Activated T-helper 2 cell treated with anti-CD3 and anti-CD28 coated beads, Interferon-gamma antibody, Interleukin-2, Interleukin-4, amounts not matched to agents 10 μg/mL and 5 μg/mL and 100 μg/mL, durations not matched to agents 14 hours and 24 hours and 36 hours (primary cell): ENCODE data around the gene ZNF74. TPM values are rescaled to one million over a fixed set of nuclear protein-coding genes. Genes with fewer than 3 reads are reported as not detected.
A peak's percentile ranks its signal among the peaks of the same experiment; 100 is the strongest.
"Not testable (repeated sequence)": the region's sequence is repeated elsewhere in the genome, so short reads cannot be mapped to it uniquely, and the experiment has no call there.

Experiments used
- DNase-seq: peaks from one replicate; pipeline ENCODE4 v3.0.0; 2021; ENCODE audit warnings: low spot score
- H3K27ac Mint-ChIP-seq: one replicate; pipeline ENCODE4 v1.8.0; 2021; ENCODE audit warnings: mixed read lengths
- H3K27me3 Mint-ChIP-seq: one replicate; pipeline ENCODE4 v1.8.0; 2021; ENCODE audit warnings: low read depth, mixed read lengths
- H3K36me3 Mint-ChIP-seq: one replicate; pipeline ENCODE4 v1.8.0; 2021; ENCODE audit warnings: low read depth, mixed read lengths
- H3K4me1 Mint-ChIP-seq: one replicate; pipeline ENCODE4 v1.8.0; 2021; ENCODE audit warnings: low read depth, mixed read lengths
- H3K4me3 Mint-ChIP-seq: one replicate; pipeline ENCODE4 v1.8.0; 2021; ENCODE audit warnings: low read depth, mild to moderate bottlenecking, moderate library complexity, mixed read lengths
- H3K9me3 Mint-ChIP-seq: one replicate; pipeline ENCODE4 v1.8.0; 2021; ENCODE audit warnings: mixed read lengths
- intact Hi-C: fragments of 100-400 bp; cut with micrococcal nuclease; formaldehyde crosslinking; loops from one replicate; pipeline ENCODE4 v1.15.1; 2023
- total RNA-seq: library from RNA; stranded (reverse); gene quantifications from 2 replicates; pipeline ENCODE4 v1.2.3, GENCODE V29; 2022

ZNF74 gene
- total RNA-seq = 13.2 and 14.4 TPM in 2 replicates

DNA sequence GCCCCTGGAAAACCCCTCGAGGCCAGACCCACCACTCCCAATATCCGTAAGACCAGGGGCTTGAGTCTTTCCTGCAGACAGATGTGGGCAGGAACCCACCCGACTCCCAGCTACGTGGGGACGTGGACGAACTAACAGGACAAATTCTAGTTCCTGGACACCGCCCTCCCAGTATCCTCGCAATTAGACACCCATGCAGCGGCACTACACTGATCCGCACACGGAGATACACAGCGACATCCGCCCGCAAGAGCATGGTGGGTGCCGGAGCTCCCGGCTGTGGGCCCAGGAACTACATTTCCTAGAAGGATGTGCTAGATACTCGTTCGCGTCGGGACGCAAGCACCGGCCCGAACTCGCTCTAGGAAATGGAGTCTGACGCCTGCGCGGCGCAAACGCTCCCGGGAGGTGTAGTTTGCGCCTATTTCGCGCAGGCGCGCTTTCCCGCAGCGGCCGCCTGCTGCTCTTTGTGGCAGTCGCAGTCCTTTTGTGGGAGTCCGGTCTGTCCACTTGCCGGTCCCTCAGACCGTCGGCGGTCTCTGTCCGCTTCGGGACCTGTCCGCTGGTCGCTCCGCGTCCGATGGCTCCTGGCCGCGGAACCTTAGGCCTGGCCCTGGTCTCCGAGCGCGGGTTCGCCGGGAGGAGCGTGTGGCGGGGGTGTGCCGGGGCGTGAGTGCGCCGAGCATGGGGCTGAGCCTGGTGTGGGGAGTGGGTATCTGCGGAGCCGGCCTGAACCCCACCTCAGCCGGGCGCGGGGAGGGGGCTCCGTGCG lies at the start of gene ZNF74:
ZNF74 (plus strand) TSS at position 447 of the 772 bp plus-strand sequence. CDS start 478 bp downstream, outside the sequence.
- Mint-ChIP-seq H3K27ac (peak within 1 kb of the TSS; percentile 87), H3K27me3 (no peaks in the 10 kb centered on the region), H3K4me3 (peak within 1 kb of the TSS; percentile 86), H3K36me3 (peaks cover 9% of the 10 kb centered on the region), H3K9me3 (no peaks in the 10 kb centered on the region), H3K4me1 (peaks cover 19% of the 10 kb centered on the region)
- peak; percentile 81 for DNase-seq
- intact Hi-C loops = no loop called here

DNA sequence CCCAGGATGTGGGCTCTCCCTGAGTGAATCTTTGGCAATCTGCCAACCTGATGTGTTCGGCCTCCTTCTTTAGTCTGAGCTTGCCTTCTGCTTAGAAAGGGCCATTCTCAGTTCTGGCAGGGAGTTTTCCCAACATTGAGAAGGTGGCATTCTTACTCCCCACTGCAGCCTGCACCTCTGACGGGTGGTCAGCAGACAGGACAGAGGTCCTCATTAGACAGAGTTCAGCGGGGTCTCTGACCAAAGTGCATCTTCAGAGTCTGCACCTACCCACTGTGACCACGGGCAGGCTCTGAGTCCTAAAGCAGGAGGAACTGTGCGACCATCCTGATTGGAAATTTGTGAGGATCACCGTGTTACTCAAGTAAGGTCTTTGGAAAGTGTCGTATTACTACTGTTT lies 47.4 kb upstream of the ZNF74 start:
- H3K4me3 Mint-ChIP-seq, DNase-seq, H3K36me3 Mint-ChIP-seq, H3K27ac Mint-ChIP-seq, intact Hi-C loops, H3K9me3 Mint-ChIP-seq, H3K27me3 Mint-ChIP-seq, H3K4me1 Mint-ChIP-seq: not testable (repeated sequence)

DNA sequence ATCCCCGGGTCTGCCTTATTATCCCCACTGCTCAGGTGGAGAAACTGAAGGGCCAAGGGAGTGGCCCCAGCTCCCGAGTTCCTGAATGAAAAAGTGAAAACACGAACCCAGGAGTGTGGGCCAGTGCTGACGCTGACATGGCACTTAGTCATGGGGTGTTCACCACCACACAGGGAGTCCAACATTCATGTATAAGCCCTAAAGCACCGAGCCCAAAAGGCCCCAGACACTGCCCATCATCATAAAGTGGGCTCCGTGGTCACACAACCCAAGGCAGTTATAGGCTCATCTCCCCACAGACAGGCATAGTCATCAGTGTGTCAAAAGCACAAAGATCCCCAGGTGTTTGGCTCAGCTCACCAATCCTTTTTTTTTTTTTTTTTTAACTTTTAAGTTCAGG lies 41.4 kb upstream of the ZNF74 start:
- H3K27me3 Mint-ChIP-seq, DNase-seq, intact Hi-C loops: not testable (repeated sequence)

DNA sequence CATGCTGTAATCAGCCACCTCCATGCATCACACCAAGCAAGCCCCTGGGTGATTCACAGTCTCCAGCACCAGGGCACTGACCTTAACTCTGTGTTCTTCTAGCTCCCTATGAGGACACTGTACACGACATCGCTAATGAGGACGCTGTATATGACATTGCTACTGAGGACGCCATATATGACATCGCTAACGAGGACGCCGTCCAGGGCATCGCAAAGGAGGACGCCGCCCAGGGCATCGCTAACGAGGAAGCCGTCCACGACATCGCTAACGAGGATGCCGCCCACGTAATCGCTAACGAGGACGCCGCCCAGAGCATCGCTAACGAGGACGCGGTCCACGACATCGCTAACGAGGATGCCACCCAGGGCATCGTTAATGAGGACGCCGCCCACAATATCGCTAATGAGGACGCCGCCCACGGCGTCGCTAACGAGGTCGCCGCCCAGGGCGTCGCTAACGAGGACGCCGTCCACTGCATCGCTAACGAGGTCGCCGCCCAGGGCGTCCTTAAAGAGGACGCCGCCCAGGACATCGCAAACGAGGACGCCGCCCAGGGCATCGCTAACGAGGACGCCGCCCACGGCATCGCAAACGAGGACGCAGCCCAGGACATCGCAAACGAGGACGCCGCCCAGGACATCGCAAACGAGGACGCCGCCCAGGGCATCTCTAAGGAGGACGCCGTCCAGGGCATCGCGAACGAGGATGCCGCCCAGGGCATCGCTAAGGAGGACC lies 39.5 kb upstream of the ZNF74 start:
- Mint-ChIP-seq H3K4me3 (no peak overlapping the region), H3K9me3 (no peaks in the 10 kb centered on the region), H3K4me1 (no peaks in the 10 kb centered on the region), H3K27ac (no peak overlapping the region), H3K27me3 (no peaks in the 10 kb centered on the region), H3K36me3 (no peaks in the 10 kb centered on the region)
- no peak for DNase-seq
- intact Hi-C loops = no loop called here

More for the DNA sequence above, 41.4 kb upstream of the ZNF74 start:
- not testable (repeated sequence) for H3K9me3 Mint-ChIP-seq, H3K36me3 Mint-ChIP-seq, H3K27ac Mint-ChIP-seq, H3K4me1 Mint-ChIP-seq, H3K4me3 Mint-ChIP-seq

DNA sequence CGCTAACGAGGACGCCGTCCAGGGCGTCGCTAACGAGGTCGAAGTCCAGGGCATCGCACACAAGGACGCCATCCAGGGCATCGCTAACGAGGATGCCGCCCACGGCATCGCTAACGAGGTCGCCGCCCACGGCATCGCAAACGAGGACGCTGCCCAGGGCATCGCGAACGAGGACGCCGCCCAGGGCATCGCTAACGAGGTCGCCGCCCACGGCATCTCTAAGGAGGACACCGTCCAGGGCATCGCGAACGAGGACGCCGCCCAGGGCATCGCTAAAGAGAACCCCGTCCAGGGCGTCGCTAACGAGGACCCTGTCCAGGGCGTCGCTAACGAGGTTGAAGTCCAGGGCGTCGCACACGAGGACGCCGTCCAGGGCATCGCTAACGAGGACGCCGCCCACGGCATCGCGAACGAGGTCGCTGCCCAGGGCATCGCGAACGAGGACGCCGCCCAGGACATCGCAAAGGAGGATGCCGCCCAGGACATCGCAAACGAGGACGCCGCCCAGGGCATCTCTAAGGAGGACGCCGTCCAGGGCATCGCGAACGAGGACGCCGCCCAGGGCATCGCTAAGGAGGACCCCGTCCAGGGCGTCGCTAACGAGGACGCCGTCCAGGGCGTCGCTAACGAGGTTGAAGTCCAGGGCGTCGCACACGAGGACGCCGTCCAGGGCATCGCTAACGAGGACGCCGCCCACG lies 37.9 kb upstream of the ZNF74 start:
- H3K27me3 Mint-ChIP-seq, intact Hi-C loops, H3K27ac Mint-ChIP-seq, DNase-seq, H3K4me1 Mint-ChIP-seq, H3K36me3 Mint-ChIP-seq, H3K9me3 Mint-ChIP-seq, H3K4me3 Mint-ChIP-seq: not testable (repeated sequence)

DNA sequence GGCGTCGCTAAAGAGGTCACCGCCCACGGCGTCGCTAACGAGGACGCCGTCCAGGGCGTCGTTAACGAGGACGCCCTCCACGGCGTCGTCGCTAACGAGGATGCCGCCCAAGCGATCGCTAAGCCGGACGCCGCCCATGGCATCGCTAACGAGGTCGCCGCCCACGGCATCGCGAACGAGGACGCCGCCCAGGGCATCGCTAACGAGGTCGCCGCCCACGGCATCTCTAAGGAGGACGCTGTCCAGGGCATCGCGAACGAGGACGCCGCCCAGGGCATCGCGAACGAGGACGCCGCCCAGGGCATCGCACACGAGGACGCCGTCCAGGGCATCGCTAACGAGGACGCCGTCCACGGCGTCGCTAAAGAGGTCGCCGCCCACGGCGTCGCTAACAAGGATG lies 37.0 kb upstream of the ZNF74 start:
- H3K36me3 Mint-ChIP-seq, H3K27me3 Mint-ChIP-seq, H3K4me3 Mint-ChIP-seq, H3K27ac Mint-ChIP-seq, intact Hi-C loops, H3K4me1 Mint-ChIP-seq, H3K9me3 Mint-ChIP-seq, DNase-seq: not testable (repeated sequence)

DNA sequence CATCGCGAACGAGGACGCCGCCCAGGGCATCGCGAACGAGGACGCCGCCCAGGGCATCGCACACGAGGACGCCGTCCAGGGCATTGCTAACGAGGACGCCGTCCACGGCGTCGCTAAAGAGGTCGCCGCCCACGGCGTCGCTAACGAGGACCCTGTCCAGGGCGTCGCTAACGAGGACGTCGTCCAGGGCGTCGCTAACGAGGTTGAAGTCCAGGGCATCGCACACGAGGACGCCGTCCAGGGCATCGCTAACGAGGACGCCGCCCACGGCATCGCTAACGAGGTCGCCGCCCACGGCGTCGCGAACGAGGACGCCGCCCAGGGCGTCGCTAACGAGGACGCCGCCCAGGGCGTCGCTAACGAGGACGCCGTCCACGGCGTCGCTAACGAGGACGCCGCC lies 36.0 kb upstream of the ZNF74 start:
- H3K27me3 Mint-ChIP-seq, H3K4me1 Mint-ChIP-seq, DNase-seq, H3K9me3 Mint-ChIP-seq, H3K4me3 Mint-ChIP-seq, intact Hi-C loops, H3K36me3 Mint-ChIP-seq, H3K27ac Mint-ChIP-seq: not testable (repeated sequence)

DNA sequence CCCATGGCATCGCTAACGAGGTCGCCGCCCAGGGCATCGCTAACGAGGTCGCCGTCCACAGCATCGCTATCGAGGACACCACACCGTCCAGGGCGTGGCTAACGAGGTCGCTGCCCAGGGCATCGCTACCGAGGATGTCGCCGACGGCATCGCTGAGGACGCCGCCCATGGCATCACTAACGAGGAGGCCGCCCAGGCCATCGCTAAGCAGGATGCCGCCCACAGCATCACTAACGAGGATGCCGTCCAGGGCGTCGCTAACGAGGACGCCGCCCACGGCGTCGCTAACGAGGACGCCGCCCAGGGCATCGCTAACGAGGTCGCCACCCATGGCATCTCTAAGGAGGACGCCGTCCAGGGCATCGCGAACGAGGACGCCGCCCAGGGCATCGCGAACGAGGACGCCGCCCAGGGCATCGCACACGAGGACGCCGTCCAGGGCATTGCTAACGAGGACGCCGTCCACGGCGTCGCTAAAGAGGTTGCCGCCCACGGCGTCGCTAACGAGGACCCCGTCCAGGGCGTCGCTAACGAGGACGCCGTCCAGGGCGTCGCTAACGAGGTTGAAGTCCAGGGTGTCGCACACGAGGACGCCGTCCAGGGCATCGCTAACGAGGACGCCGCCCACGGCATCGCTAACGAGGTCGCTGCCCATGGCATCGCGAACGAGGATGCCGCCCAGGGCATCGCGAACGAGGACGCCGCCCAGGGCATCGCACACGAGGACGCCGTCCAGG lies 35.3 kb upstream of the ZNF74 start:
- H3K36me3 Mint-ChIP-seq, H3K9me3 Mint-ChIP-seq, H3K4me1 Mint-ChIP-seq, DNase-seq, H3K27me3 Mint-ChIP-seq, intact Hi-C loops, H3K4me3 Mint-ChIP-seq, H3K27ac Mint-ChIP-seq: not testable (repeated sequence)

DNA sequence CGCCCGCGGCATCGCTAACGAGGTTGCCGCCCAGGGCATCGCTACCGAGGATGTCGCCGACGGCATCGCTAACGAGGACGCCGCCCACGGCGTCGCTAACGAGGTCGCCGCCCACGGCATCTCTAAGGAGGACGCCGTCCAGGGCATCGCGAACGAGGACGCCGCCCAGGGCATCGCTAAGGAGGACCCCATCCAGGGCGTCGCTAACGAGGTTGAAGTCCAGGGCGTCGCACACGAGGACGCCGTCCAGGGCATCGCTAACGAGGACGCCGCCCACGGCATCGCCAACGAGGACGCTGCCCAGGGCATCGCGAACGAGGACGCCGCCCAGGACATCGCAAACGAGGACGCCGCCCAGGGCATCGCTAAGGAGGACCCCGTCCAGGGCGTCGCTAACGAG lies 33.7 kb upstream of the ZNF74 start:
- H3K36me3 Mint-ChIP-seq, H3K27me3 Mint-ChIP-seq, intact Hi-C loops, H3K9me3 Mint-ChIP-seq, DNase-seq, H3K4me3 Mint-ChIP-seq, H3K27ac Mint-ChIP-seq: not testable (repeated sequence)
- H3K4me1 Mint-ChIP-seq = peaks cover 12% of the 10 kb centered on the region

DNA sequence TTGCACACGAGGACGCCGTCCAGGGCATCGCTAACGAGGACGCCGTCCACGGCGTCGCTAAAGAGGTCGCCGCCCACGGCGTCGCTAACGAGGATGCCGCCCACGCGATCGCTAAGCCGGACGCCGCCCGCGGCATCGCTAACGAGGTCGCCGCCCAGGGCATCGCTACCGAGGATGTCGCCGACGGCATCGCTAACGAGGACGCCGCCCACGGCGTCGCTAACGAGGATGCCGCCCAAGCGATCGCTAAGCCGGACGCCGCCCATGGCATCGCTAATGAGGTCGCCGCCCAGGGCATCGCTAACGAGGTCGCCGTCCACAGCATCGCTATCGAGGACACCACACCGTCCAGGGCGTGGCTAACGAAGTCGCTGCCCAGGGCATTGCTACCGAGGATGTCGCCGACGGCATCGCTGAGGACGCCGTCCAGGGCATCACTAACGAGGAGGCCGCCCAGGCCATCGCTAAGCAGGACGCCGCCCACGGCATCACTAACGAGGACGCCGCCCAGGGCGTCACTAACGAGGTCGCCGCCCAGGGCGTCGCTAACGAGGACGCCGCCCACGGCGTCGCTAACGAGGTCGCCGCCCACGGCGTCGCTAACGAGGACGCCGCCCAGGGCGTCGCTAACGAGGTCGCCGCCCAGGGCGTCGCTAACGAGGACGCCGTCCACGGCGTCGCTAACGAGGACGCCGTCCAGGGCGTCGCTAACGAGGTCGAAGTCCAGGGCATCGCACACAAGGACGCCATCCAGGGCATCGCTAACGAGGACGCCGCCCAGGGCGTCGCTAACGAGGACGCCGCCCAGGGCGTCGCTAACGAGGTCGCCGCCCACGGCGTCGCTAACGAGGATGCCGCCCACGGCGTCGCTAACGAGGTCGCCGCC lies 32.8 kb upstream of the ZNF74 start:
- DNase-seq, intact Hi-C loops, H3K27ac Mint-ChIP-seq, H3K36me3 Mint-ChIP-seq, H3K4me3 Mint-ChIP-seq, H3K9me3 Mint-ChIP-seq, H3K27me3 Mint-ChIP-seq: not testable (repeated sequence)
- H3K4me1 Mint-ChIP-seq = peaks cover 13% of the 10 kb centered on the region

DNA sequence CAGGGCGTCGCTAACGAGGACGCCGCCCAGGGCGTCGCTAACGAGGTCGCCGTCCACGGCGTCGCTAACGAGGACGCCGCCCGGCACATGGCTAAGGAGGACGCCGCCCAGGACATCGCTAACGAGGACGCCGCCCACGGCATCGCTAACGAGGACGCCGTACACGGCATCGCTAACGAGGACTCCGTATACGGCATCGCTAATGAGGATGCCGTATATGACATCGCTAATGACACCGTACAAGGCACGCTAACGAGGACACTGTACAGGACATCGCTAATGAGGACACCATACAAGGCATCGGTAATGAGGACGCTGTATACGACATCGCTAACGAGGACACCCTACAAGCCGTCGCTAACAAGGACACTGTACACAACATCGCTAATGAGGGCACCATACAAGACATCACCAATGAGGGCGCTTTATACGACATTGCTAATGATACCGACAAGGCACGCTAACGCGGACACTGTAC lies 32.2 kb upstream of the ZNF74 start:
- H3K27me3 Mint-ChIP-seq, intact Hi-C loops, H3K36me3 Mint-ChIP-seq, H3K4me3 Mint-ChIP-seq, DNase-seq, H3K9me3 Mint-ChIP-seq, H3K27ac Mint-ChIP-seq: not testable (repeated sequence)
- H3K4me1 Mint-ChIP-seq = peaks cover 13% of the 10 kb centered on the region

DNA sequence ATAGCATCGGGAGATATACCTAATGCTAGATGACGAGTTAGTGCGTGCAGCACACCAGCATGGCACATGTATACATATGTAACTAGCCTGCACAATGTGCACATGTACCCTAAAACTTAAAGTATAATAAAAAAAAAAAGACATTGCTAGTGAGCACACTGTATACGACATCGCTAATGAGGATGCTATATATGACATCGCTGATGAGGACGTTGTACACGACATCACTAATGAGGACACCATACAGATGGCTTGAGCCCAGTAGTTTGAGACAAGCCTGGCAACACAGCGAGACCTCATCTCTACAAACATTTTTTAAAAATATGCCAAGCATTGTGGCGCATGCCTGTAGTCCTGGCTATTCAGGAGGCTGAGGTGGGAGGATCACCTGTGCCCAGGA lies 31.5 kb upstream of the ZNF74 start:
- intact Hi-C loops, H3K36me3 Mint-ChIP-seq, H3K27ac Mint-ChIP-seq, DNase-seq, H3K27me3 Mint-ChIP-seq, H3K4me3 Mint-ChIP-seq, H3K9me3 Mint-ChIP-seq: not testable (repeated sequence)
- H3K4me1 Mint-ChIP-seq = peaks cover 13% of the 10 kb centered on the region
